H1 (cell line): Measurements from ENCODE around the gene TMEM178B. TPM values are rescaled to one million over a fixed set of nuclear protein-coding genes. Genes with fewer than 3 reads are reported as not detected.

Source experiments
- EZH2 ChIP-seq: fragments of 200-600 bp; sonication (generic); IDR thresholded peaks from 2 replicates; pipeline ENCODE4 v1.7.1; 2012; ENCODE audit warnings: low read depth, mild to moderate bottlenecking, moderate library complexity, low read length, inconsistent platforms; ENCODE audit not compliant: severe bottlenecking
- NRF1 ChIP-seq: IDR thresholded peaks from 2 replicates; pipeline ENCODE4 v1.6.1; 2011; ENCODE audit warnings: mild to moderate bottlenecking, low read depth, low read length, improper control_type of control experiment
- SP1 ChIP-seq: IDR thresholded peaks from 2 replicates; pipeline ENCODE4 v1.6.1; 2011; ENCODE audit warnings: low read depth, low read length
- polyA plus RNA-seq, 7 experiments: library from polyadenylated mRNA; depleted of rRNA in 3 of 7; stranded (reverse) in 5 of 7; unstranded in 2 of 7; fragments of >200 nt in 5 of 7; fragments of 200-250 nt in 2 of 7; gene quantifications; 1 replicate in 5 of 7; 2 replicates in 1 of 7; 4 replicates in 1 of 7; pipeline versions ENCODE4 v1.2.1 to v1.2.3, GENCODE V29; 2011 to 2013; ENCODE audit warnings: missing spikeins in 2 of 7, mixed read lengths in 2 of 7
- total RNA-seq: library from RNA; stranded (reverse); fragmentation: NEBNext Ultra II Directional; extraction: Animal tissue kit (Norgen Biotek cat#: 25700); gene quantifications from 2 replicates; pipeline ENCODE4 v1.2.1, GENCODE V29; 2021

Gene TMEM178B
- total and polyA plus RNA-seq, 2 of the 8 experiments (the other 6 are each of a cell fraction or from before 2014, with no cell fraction given): 5.3 to 18.1 TPM

DNA sequence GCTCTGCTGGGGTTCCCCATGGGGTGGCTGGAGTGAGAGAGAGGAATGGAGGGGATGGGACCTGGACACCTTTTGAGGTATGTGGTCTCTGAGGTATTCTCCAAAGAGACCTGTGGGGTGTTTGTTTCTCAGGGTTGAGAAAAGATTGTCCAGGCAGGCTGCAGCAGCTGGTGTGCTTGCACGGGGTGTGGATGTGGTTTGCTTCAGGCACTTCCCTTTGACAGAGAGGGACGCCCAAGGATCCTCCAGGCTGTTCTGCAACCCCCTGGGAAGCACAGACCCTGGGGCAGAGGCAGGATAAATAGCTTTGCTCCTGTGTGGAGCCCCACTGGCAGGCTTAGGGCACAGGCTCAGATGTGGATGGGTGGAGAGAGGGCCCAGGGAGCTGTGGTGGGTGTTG lies 362.3 kb downstream of the TMEM178B start (continued):
- TF ChIP-seq EZH2 (no peak), SP1 (no peak), NRF1 (no peak)
- TF ChIP-seq, all 59 proteins: peak for 0
